ENCODE results near the gene HOXC11. TPM values are rescaled to one million over a fixed set of nuclear protein-coding genes. Genes with fewer than 3 reads are reported as not detected.

Gene HOXC11
- total and polyA plus RNA-seq, 2 experiments from 2014 or later: not detected

- no peak for TF ChIP-seq ETS1 (IDR thresholded peaks at IDR 0.05)
- TF ChIP-seq ZNF462 (CRISPR knock-in tag; IDR thresholded peaks at IDR 0.05): no peak
- TF ChIP-seq ZNF114 (CRISPR knock-in tag; IDR thresholded peaks at IDR 0.05): no peak
- TF ChIP-seq ZNF331 (CRISPR knock-in tag; IDR thresholded peaks at IDR 0.05; ENCODE audit: low read depth): no peak
- peak; percentile 14 for TF ChIP-seq EZH2phosphoT487 (IDR thresholded peaks at IDR 0.05; ENCODE audit: unreplicated experiment)
These were observed 23.6 kb downstream of the HOXC11 start (continued) for GRCh38 chr12:53996240-53997203.

Data from GM23338 (cell line).